ENCODE measurements around the gene TMEM271. TPM values are rescaled to one million over a fixed set of nuclear protein-coding genes. Genes with fewer than 3 reads are reported as not detected.

TMEM271 gene
- total RNA-seq, 4 donors from 2014 or later: not detected

GRCh38 chr4:588351-588849 lies 12.3 kb upstream of the TMEM271 start:
- Histone ChIP-seq H3K9me3 (peaks cover 0 to 6% (median 0%) of the 10 kb centered on the region in 3 donors), H3K4me1 (no peaks in the 10 kb centered on the region), H3K27me3 (peaks cover 0 to 5% (median 0%) of the 10 kb centered on the region in 3 donors), H3K36me3 (no peaks in the 10 kb centered on the region), H3K4me3 (no peak overlapping the region), H3K27ac (no peak overlapping the region)
- TF ChIP-seq POLR2A (IDR thresholded peaks at IDR 0.05) (no peak), CTCF (IDR thresholded peaks at IDR 0.05 in 4 of 5, conservative IDR thresholded peaks at IDR 0.05 in 1 of 5) (no peak)
- intact Hi-C loops (cut with DNase I; ENCODE audit: low total_unique reads): no loop called here
- ATAC-seq: no peak
- in situ Hi-C loops (cut with MboI; ENCODE audit: low sequenced_read_pairs in 4 of 4): no loop called here
- DNase-seq: no peak

DNA sequence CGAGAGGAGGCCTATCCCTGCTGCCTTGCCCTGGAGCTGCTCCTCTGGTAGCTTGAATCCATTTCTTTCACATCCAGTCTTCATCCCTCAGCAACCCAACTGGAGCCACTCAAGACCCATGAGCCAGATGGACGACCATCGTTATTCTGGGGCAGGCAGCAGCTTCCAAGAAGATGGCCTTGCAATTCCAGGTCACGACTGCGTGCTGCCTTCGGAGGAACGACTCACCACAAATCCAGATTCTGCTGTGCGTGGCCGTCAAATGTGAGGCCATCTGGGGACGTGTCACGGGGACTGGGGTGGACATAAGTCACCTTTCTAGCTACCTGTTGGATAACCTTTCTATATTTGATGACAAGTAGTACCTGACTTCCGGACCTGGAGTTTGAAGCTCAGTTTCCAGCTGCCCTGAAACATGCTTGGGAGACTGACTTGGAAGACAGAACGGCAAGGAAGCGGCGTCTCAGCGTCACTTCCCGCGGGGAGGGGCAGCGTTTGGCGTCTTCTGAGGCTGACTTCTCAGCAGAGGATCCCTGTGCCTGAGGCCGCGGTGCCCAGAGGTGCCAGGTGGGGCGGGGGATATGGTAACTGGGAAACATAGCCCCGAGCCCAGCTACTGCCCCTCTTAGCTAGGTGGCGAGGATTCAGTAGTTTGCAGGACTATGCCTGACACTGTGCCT lies 11.7 kb upstream of the TMEM271 start:
- Histone ChIP-seq H3K36me3 (no peaks in the 10 kb centered on the region), H3K4me3 (no peak overlapping the region), H3K4me1 (no peaks in the 10 kb centered on the region), H3K27me3 (peaks cover 0 to 5% (median 3%) of the 10 kb centered on the region in 3 donors), H3K27ac (no peak overlapping the region), H3K9me3 (peaks cover 0 to 12% (median 0%) of the 10 kb centered on the region in 3 donors)
- ATAC-seq: no peak
- in situ Hi-C loops (cut with MboI; ENCODE audit: low sequenced_read_pairs in 4 of 4): no loop called here
- intact Hi-C loops (cut with DNase I; ENCODE audit: low total_unique reads): no loop called here
- TF ChIP-seq CTCF (IDR thresholded peaks at IDR 0.05 in 4 of 5, conservative IDR thresholded peaks at IDR 0.05 in 1 of 5) (no peak), POLR2A (IDR thresholded peaks at IDR 0.05) (no peak)
- no peak for DNase-seq

GRCh38 chr4:583820-584219 lies 7.7 kb upstream of the TMEM271 start:
- Histone ChIP-seq H3K4me3 (no peak overlapping the region), H3K36me3 (no peaks in the 10 kb centered on the region), H3K9me3 (peaks cover 0 to 12% (median 0%) of the 10 kb centered on the region in 3 donors), H3K27ac (no peak overlapping the region), H3K4me1 (no peaks in the 10 kb centered on the region), H3K27me3 (peaks cover 6 to 10% (median 7%) of the 10 kb centered on the region in 3 donors)
- TF ChIP-seq CTCF (IDR thresholded peaks at IDR 0.05 in 4 of 5, conservative IDR thresholded peaks at IDR 0.05 in 1 of 5) (no peak), POLR2A (IDR thresholded peaks at IDR 0.05) (no peak)
- in situ Hi-C loops (cut with MboI; ENCODE audit: low sequenced_read_pairs in 4 of 4): no loop called here
- intact Hi-C loops (cut with DNase I; ENCODE audit: low total_unique reads): no loop called here
- no peak for ATAC-seq
- no peak for DNase-seq

GRCh38 chr4:581753-582361 lies 5.8 kb upstream of the TMEM271 start:
- TF ChIP-seq CTCF (IDR thresholded peaks at IDR 0.05 in 4 of 5, conservative IDR thresholded peaks at IDR 0.05 in 1 of 5) (no peak), POLR2A (IDR thresholded peaks at IDR 0.05) (no peak)
- H3K9me3 ChIP-seq: peaks cover 0 to 12% (median 0%) of the 10 kb centered on the region in 3 donors
- H3K4me1 ChIP-seq: no peaks in the 10 kb centered on the region
- DNase-seq: no peak
- no peak overlapping the region for H3K27ac ChIP-seq
- no peaks in the 10 kb centered on the region for H3K36me3 ChIP-seq
- in situ Hi-C loops (cut with MboI; ENCODE audit: low sequenced_read_pairs in 4 of 4) (no loop called here), intact Hi-C loops (cut with DNase I; ENCODE audit: low total_unique reads) (no loop called here)
- ATAC-seq: no peak
- H3K27me3 ChIP-seq: peaks cover 20 to 29% (median 23%) of the 10 kb centered on the region in 3 donors
- H3K4me3 ChIP-seq: no peak overlapping the region

All from gastrocnemius medialis (tissue), 4 donors.